GM18858 (cell line): ENCODE measurements around the gene GSDMA.

Experiments used
- ATAC-seq: cut with Tn5 transposase; IDR thresholded peaks from one replicate; pipeline ENCODE4 v1.9.1; 2021; ENCODE audit not compliant: unreplicated experiment

The GSDMA gene

GRCh38 chr17:39962642-39963220 is at the start of gene GSDMA:
TSS of gene GSDMA (plus strand) at chr17:39963004. CDS start at chr17:39965688, 2,684 bp downstream.
- ATAC-seq, result no peak

GRCh38 chr17:39913989-39914388 is 48.8 kb upstream of the GSDMA start:
- no peak for ATAC-seq

GRCh38 chr17:39915559-39915958 is 47.2 kb upstream of the GSDMA start:
- no peak for ATAC-seq

GRCh38 chr17:39916918-39917317 is 45.9 kb upstream of the GSDMA start:
- no peak for ATAC-seq

- no peak for ATAC-seq
Measured at GRCh38 chr17:39919087-39919683, 43.6 kb upstream of the GSDMA start.

- no peak for ATAC-seq
Measured at GRCh38 chr17:39920218-39921210, 42.3 kb upstream of the GSDMA start.

- ATAC-seq, result no peak
Measured at GRCh38 chr17:39921323-39921722, 41.5 kb upstream of the GSDMA start.

- no peak for ATAC-seq
Measured at GRCh38 chr17:39922006-39922405, 40.8 kb upstream of the GSDMA start.

- ATAC-seq, result no peak
Measured at GRCh38 chr17:39923230-39923629, 39.6 kb upstream of the GSDMA start.

- no peak for ATAC-seq
Measured at GRCh38 chr17:39923836-39924690, 38.7 kb upstream of the GSDMA start.

- ATAC-seq, result no peak
Measured at GRCh38 chr17:39924691-39925055, 38.1 kb upstream of the GSDMA start.

- ATAC-seq, result no peak
Measured at GRCh38 chr17:39925282-39926134, 37.3 kb upstream of the GSDMA start.

GRCh38 chr17:39926135-39926587 is 36.6 kb upstream of the GSDMA start:
- no peak for ATAC-seq

- no peak for ATAC-seq
Measured at GRCh38 chr17:39926588-39927100, 36.2 kb upstream of the GSDMA start.

- ATAC-seq, result peak; percentile 56
Measured at GRCh38 chr17:39927101-39927928, 35.5 kb upstream of the GSDMA start, which contains the start of the genes LRRC3C and ORMDL3. TSS of gene LRRC3C (plus strand) at chr17:39927732. CDS start at chr17:39941524, 13,792 bp downstream. TSS of gene ORMDL3 (minus strand) at chr17:39927601. CDS start at chr17:39924203, 3,398 bp downstream.

GRCh38 chr17:39927929-39928857 is 34.6 kb upstream of the GSDMA start:
- no peak for ATAC-seq

- no peak for ATAC-seq
Measured at GRCh38 chr17:39928858-39929645, 33.8 kb upstream of the GSDMA start.
